HPDE6-E6E7 (cell line): ENCODE measurements around the gene C5AR1.
A peak's percentile ranks its signal among the peaks of the same experiment; 100 is the strongest.
"Not testable (repeated sequence)": the region's sequence is repeated elsewhere in the genome, so short reads cannot be mapped to it uniquely, and the experiment has no call there.

Experiments
- DNase-seq: peaks from one replicate; pipeline ENCODE4 v3.0.0; 2011; ENCODE audit warnings: missing footprints; ENCODE audit errors: extremely low spot score

The C5AR1 gene

GRCh38 chr19:47331931-47332547, 22.4 kb downstream of the C5AR1 start, which contains the start of gene C5AR2:
C5AR2 (plus strand) TSS chr19:47332175; CDS start chr19:47340800, 8,625 bp downstream.
- DNase-seq: no peak

GRCh38 chr19:47336765-47337718, 27.4 kb downstream of the C5AR1 start:
- not testable (repeated sequence) for DNase-seq

- no peak for DNase-seq
Observed at GRCh38 chr19:47339196-47339880, 29.7 kb downstream of the C5AR1 start.

DNA sequence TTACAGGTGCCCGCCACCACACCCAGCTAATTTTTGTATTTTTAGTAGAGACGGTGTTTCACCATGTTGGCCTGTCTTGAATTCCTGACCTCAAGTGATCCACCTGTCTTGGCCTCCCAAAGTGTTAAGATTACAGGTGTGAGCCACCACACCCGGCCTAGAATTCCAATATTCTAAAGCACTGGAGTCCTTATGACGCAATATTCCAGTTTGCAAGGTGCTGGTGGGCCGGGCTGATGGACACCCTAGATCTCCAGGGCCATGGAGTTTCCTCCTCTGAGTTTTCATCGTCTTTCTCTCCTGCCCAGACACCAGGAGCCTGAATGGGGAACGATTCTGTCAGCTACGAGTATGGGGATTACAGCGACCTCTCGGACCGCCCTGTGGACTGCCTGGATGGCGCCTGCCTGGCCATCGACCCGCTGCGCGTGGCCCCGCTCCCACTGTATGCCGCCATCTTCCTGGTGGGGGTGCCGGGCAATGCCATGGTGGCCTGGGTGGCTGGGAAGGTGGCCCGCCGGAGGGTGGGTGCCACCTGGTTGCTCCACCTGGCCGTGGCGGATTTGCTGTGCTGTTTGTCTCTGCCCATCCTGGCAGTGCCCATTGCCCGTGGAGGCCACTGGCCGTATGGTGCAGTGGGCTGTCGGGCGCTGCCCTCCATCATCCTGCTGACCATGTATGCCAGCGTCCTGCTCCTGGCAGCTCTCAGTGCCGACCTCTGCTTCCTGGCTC, 31.0 kb downstream of the C5AR1 start:
- DNase-seq: no peak

DNA sequence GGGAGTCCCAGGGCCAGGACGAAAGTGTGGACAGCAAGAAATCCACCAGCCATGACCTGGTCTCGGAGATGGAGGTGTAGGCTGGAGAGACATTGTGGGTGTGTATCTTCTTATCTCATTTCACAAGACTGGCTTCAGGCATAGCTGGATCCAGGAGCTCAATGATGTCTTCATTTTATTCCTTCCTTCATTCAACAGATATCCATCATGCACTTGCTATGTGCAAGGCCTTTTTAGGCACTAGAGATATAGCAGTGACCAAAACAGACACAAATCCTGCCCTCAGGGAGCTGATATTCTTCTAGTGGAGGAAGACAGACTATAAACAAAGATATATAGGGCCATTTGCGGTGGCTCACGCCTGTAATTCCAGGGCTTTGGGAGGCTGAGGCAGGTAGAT, 32.1 kb downstream of the C5AR1 start:
- DNase-seq: no peak

- DNase-seq: no peak
Observed at GRCh38 chr19:47343194-47343802, 33.6 kb downstream of the C5AR1 start.

GRCh38 chr19:47344425-47344824, 34.8 kb downstream of the C5AR1 start:
- no peak for DNase-seq

GRCh38 chr19:47346024-47346423, 36.4 kb downstream of the C5AR1 start:
- DNase-seq: not testable (repeated sequence)

DNA sequence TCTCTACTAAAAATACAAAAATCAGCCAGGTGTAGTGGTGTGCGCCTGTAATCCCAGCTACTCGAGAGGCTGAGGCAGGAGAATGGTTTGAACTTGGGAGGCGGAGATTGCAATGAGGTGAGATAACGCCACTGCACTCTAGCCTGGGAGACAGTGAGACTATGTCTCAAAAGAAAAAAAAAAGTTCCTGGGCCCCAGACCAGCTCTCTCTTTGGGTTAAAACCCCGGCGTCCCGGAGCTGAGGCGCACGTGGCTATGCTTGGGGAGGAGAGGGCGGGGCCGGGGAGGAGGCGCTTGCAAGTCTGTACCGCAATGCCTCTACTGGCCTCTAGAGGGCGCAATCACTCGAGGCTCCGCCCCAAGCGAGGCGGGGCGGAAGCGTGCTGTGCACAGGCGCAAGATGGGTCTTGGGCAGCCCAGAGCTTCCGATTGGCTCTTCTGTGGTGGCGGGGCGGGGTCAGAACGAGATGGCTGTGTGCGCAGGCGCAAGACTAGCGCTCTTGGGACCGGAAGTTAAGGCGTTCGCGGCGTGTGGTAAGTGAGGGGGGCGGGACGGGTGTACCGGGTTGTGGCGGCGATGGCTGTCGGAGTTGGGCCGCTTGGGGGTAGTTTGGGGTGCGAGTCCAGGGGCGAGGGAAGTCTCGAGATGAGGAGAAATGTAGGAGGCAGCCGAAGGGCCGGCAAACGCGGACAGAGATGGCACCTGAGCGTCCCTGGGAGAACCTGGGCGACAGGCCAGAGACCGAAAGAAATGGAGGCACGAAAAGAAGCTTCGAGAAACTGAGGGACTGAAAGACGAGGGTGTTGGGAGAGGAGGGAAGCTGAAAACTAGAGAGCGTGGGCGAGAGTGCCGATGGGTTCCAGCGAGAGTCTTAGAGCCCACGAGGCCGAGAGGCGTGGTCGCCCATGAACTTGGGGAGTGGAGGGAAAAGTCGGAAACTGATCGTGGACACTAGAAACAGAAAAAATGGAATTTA, 39.4 kb downstream of the C5AR1 start, which contains the start of gene DHX34:
Gene DHX34 (plus strand): TSS at position 497 of the 977 bp plus-strand sequence. CDS start 3,716 bp downstream, outside the sequence.
- DNase-seq: peak; percentile 99

DNA sequence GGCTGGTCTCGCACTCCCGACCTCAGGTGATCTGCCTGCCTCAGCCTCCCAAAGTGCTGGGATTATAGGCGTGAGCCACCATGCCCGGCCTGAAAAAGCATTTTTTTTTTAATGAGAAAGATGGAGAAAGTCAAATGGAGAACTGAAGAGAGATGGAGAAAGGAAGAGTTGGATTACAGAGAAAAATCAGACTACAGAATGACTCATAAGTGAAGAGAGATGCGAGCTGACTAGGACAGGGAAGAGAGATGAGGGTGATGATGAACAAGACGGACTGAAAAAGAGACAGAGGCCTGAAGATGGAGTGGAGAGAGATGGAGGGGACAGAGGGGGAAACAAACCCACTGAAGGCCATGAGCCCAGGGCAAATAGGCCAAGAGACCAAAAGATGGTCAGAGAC, 41.0 kb downstream of the C5AR1 start:
- no peak for DNase-seq

- no peak for DNase-seq
Observed at GRCh38 chr19:47351548-47351947, 41.9 kb downstream of the C5AR1 start.

DNA sequence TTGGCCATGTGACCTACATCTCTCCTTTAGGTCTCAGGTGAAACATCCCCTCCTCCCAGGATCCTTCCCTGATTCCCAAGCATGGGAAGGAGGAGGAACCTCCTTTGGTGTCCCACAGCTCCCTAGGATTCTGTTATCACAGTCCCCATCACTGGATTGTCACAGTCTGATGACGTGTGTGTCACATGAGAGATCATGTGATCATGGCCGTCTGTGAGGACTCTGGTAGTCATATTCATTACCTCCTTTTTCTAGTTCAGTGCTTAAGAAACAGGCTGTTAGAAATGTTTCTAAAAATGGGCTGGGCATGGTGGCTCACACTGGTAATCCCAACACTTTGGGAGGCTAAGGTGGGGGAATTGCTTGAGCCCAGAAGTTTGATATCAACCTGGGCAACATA, 42.4 kb downstream of the C5AR1 start:
- no peak for DNase-seq

DNA sequence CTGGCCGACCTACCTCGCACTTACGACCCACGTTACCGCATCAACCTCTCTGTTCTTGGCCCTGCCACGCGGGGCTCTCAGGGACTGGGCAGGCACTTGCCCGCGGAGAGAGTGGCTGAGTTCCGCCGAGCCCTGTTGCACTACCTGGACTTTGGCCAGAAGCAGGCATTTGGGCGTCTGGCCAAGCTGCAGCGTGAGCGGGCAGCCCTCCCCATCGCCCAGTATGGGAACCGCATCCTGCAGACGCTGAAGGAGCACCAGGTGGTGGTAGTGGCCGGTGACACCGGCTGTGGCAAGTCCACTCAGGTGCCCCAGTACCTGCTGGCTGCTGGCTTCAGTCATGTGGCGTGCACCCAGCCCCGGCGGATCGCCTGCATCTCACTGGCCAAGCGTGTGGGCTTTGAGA, 43.6 kb downstream of the C5AR1 start:
- no peak for DNase-seq

- DNase-seq: no peak
Observed at GRCh38 chr19:47356900-47357299, 47.2 kb downstream of the C5AR1 start.

DNA sequence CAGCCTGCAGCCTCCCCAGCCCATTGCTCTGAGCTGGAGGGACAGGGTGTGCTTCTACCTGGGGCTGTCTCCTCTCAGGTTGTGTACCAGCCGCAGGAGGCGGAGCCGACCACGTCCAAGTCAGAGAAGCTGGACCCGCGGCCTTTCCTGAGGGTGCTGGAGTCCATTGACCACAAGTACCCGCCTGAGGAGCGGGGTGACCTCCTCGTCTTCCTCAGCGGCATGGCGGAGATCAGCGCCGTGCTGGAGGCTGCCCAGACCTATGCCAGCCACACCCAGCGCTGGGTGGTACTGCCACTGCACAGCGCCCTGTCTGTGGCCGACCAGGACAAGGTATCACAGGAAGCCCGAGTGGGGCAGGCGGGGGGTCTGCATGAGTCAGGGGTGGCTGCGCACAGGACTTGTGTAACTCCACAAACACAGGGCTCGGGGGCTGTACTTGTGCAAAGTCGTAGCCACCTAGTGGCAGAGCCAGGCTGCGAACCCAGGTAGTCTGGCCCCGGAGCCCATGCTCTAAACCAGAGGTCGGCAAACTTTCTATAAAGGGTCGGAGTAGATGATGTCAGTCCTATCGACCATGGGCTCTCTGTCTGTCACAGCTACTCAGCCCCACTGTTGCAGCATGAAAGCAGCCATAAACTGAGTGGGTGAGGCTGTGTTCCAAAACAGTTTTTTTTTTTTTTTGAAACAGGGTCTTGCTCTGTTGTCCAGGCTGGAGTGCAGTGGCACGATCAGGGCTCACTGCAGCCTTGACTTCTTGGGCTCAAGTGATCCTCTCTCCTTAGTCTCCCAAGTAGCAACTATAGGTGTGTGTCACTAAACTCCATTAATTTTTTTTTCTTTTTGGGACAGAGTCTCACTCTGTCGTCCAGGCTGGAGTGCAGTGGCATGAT, 48.4 kb downstream of the C5AR1 start:
- DNase-seq: no peak

GRCh38 chr19:47358936-47359335, 49.3 kb downstream of the C5AR1 start:
- DNase-seq: no peak

GRCh38 chr19:47362321-47362720, 52.7 kb downstream of the C5AR1 start:
- no peak for DNase-seq

DNA sequence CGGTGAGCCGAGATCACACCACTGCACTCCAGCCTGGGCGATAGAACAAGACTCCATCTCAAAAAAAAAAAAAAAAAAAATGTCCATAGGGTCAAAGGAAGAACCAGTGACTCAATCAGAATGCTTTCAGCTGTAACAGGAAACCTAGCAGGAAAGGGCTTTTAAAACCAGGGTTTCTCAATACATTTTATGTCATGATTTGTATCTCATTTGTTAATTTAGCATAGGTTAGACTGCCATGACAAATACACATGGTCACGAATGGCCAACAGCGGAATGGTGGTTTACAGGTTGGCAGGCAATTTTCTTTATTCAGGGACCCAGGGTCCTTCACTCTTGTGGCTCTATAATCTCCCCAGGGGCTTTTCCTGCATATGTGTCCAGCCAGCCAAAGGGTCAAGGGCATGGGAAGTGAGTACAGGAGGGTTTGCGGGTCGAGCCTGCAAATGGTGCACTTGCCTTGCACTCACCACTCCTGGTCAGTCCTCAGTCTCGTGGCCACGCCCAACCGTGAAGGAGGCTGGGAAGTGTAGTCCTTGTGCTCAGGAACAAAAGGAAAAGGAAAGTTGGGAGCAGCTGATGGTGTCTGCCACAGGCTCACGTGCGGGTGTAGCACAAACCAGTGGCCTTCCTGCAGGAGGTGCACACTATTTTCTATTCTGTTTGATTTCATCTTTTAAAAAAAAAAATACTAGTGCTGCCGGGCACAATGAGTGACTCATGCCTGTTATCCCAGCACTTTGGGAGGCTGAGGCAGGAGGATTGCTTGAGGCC, 54.3 kb downstream of the C5AR1 start:
- DNase-seq: peak; percentile 59
